Adrenal gland (tissue), 12 donors: ENCODE data around the gene SEPTIN3. TPM values are rescaled to one million over a fixed set of nuclear protein-coding genes. Genes with fewer than 3 reads are reported as not detected.

Experiments
- DNase-seq, 7 donors: peaks; one replicate each; pipeline ENCODE4 v3.0.0-alpha.2; 2019 to 2020
- H3K27ac ChIP-seq, 5 donors: fragments of 200-600 bp; sonication (generic) in 4 of 5; 1 replicate in 3 of 5; 2 replicates in 2 of 5; pipeline versions ENCODE4 v1.5.1 to v1.8.0; 2016 to 2020; ENCODE audit warnings: mild to moderate bottlenecking in 1 of 5
- H3K27me3 ChIP-seq: fragments of 200-600 bp; 2 replicates; pipeline ENCODE4 v1.8.0; 2021
- H3K36me3 ChIP-seq, 2 donors: fragments of 200-600 bp; replicated peaks in 1 of 2; 1 replicate in 1 of 2; 2 replicates in 1 of 2; pipeline versions ENCODE4 v1.5.1 to v1.8.0; 2018 to 2022
- H3K4me1 ChIP-seq, 2 donors: fragments of 200-600 bp; replicated peaks in 1 of 2; 1 replicate in 1 of 2; 2 replicates in 1 of 2; pipeline versions ENCODE4 v1.5.1 to v1.8.0; 2018 to 2021
- H3K4me3 ChIP-seq, 4 donors: fragments of 200-600 bp; sonication (generic) in 3 of 4; one replicate each; pipeline ENCODE4 v1.5.1; 2016 to 2018
- H3K9me3 ChIP-seq, 3 donors: fragments of 200-600 bp; sonication (generic) in 1 of 3; replicated peaks in 1 of 3; 1 replicate in 2 of 3; 2 replicates in 1 of 3; pipeline versions ENCODE4 v1.5.1 to v1.8.0; 2016 to 2021
- POLR2A ChIP-seq, 2 donors: fragments of 450-650 bp; IDR thresholded peaks; one replicate each; pipeline ENCODE4 v1.6.1; 2017; ENCODE audit warnings: antibody characterized with exemption in 2 of 2, mild to moderate bottlenecking in 2 of 2, moderate library complexity in 1 of 2
- WGBS, 4 donors: extraction: QIAGEN DNeasy Blood & Tissue Kit in 2 of 4; methylation state at CpG; one replicate each; pipeline versions ENCODE4 v1.1.5 to v1.1.7; 2013 to 2017; 5-methylcytosine and 5-hydroxymethylcytosine counted together
- intact Hi-C, 2 donors: fragments of 100-400 bp; cut with DNase I; formaldehyde crosslinking; loops; one replicate each; pipeline versions ENCODE4 v1.14.1 to v1.15.0; 2022 to 2023
- polyA plus RNA-seq, 3 donors: library from polyadenylated mRNA; stranded (reverse); fragments of 200-250 nt in 2 of 3; fragments of 350-450 nt in 1 of 3; fragmentation: Illumina TruSeq in 1 of 3; extraction: RNeasy Lipid Tissue Mini Kit (QIAGEN cat#74804) in 1 of 3; gene quantifications; one replicate each; pipeline ENCODE4 v1.2.3, GENCODE V29; 2013 to 2014
- total RNA-seq, 9 donors: library from RNA; depleted of rRNA in 4 of 9; stranded (reverse); fragments of >200 nt in 4 of 9; fragments of 120-200 nt in 1 of 9; fragmentation: NEBNext Ultra II Directional in 1 of 9; extraction: Animal tissue kit (Norgen Biotek cat#: 25700) in 1 of 9; gene quantifications; one replicate each; pipeline versions ENCODE4 v1.1.0 to v1.2.4, GENCODE V29; 2013 to 2023
- TF ChIP-seq, protein P1 (sequence below), 6 experiments: fragments of 450-650 bp in 4 of 6; fragments of 200-600 bp in 2 of 6; sonication (generic) in 1 of 6; IDR thresholded peaks; 1 replicate in 5 of 6; 2 replicates in 1 of 6; pipeline versions ENCODE4 v1.5.1 to v1.8.0; 2016 to 2021; ENCODE audit warnings: antibody characterized with exemption in 6 of 6, mild to moderate bottlenecking in 2 of 6, moderate library complexity in 1 of 6
- donor health status: healthy with polysubstance abuse.
- donor health status: Bipolar disorder and iron deficiency.
- donor health status: DM: yes; HTN: yes; CAD: no.
- donor health status: DM: no; HTN: no; CAD: no.
- donor health status: DM: no; HTN: no; CAD: no.
- donor health status: DM: yes; HTN: yes; CAD: no.

The SEPTIN3 gene
- total and polyA plus RNA-seq, 12 donors, result 0.14 to 7.4 (median 2.1) TPM; not detected in 2

GRCh38 chr22:41963453-41964111 lies 5.7 kb upstream of the SEPTIN3 start:
- H3K4me1 ChIP-seq, result no peaks in the 10 kb centered on the region
- no peak overlapping the region for H3K27ac ChIP-seq
- no peak overlapping the region for H3K4me3 ChIP-seq
- no peak for DNase-seq
- WGBS, 4 donors, result 67 to 79% (median 74%) methylated on average over 9 of the region's 9 CpGs
- no peaks in the 10 kb centered on the region for H3K27me3 ChIP-seq
- intact Hi-C loops, result loop anchor here in 1 of 2 donors (10.0 kb wide), 1 partner anchor 151 kb away; no protein-coding TSS in a partner anchor
- H3K36me3 ChIP-seq, result no peaks in the 10 kb centered on the region
- no peaks in the 10 kb centered on the region for H3K9me3 ChIP-seq
- TF ChIP-seq POLR2A (IDR thresholded peaks at IDR 0.05), result no peak
- TF ChIP-seq, protein P1, sequence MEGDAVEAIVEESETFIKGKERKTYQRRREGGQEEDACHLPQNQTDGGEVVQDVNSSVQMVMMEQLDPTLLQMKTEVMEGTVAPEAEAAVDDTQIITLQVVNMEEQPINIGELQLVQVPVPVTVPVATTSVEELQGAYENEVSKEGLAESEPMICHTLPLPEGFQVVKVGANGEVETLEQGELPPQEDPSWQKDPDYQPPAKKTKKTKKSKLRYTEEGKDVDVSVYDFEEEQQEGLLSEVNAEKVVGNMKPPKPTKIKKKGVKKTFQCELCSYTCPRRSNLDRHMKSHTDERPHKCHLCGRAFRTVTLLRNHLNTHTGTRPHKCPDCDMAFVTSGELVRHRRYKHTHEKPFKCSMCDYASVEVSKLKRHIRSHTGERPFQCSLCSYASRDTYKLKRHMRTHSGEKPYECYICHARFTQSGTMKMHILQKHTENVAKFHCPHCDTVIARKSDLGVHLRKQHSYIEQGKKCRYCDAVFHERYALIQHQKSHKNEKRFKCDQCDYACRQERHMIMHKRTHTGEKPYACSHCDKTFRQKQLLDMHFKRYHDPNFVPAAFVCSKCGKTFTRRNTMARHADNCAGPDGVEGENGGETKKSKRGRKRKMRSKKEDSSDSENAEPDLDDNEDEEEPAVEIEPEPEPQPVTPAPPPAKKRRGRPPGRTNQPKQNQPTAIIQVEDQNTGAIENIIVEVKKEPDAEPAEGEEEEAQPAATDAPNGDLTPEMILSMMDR (IDR thresholded peaks at IDR 0.05), result no peak

- Histone ChIP-seq H3K36me3 (no peaks in the 10 kb centered on the region), H3K27me3 (no peaks in the 10 kb centered on the region), H3K4me3 (no peak overlapping the region), H3K9me3 (no peaks in the 10 kb centered on the region), H3K27ac (no peak overlapping the region), H3K4me1 (no peaks in the 10 kb centered on the region)
- no peak for DNase-seq
- intact Hi-C loops, result loop anchor here in 1 of 2 donors (10.0 kb wide), 1 partner anchor 151 kb away; no protein-coding TSS in a partner anchor
- 71 to 74% (median 73%) methylated on average over 5 of the region's 5 CpGs for WGBS, 4 donors
- TF ChIP-seq, protein P1 (IDR thresholded peaks at IDR 0.05), result no peak
- no peak for TF ChIP-seq POLR2A (IDR thresholded peaks at IDR 0.05)
Observed at GRCh38 chr22:41964112-41964491, 5.1 kb upstream of the SEPTIN3 start.

DNA sequence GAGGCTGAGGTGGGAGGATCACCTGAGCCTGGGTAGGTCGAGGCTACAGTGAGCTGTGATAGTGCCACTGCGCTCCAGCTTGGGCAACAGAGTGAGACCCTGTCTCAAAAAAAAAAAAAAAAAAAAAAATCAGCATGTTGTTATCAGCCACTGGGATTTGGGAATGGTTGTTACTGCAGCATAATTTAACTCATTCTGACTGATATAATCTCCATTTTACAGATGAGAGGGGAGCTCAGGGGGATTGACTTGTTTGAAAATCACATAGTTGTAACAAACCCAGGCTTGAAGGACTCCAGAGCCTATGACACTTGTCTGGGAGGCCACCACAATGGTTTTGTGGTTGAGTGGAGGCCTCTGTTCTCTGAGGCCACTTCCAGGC lies 3.0 kb upstream of the SEPTIN3 start:
- no peak overlapping the region for H3K27ac ChIP-seq
- no peak for TF ChIP-seq POLR2A (IDR thresholded peaks at IDR 0.05)
- TF ChIP-seq, protein P1 (IDR thresholded peaks at IDR 0.05), result no peak
- H3K27me3 ChIP-seq, result no peaks in the 10 kb centered on the region
- DNase-seq, result no peak
- intact Hi-C loops, result loop anchor here in 1 of 2 donors (5.0 to 10.0 kb wide), 2 partner anchors 149 to 471 kb away; no protein-coding TSS in a partner anchor
- no peaks in the 10 kb centered on the region for H3K9me3 ChIP-seq
- H3K36me3 ChIP-seq, result no peaks in the 10 kb centered on the region
- WGBS, 4 donors, result 90 to 100% (median 98%) methylated on average over 2 of the region's 2 CpGs
- H3K4me1 ChIP-seq, result no peaks in the 10 kb centered on the region
- no peak overlapping the region for H3K4me3 ChIP-seq

GRCh38 chr22:41966607-41967240 lies 2.5 kb upstream of the SEPTIN3 start:
- no peak overlapping the region for H3K4me3 ChIP-seq
- H3K27me3 ChIP-seq, result no peaks in the 10 kb centered on the region
- H3K9me3 ChIP-seq, result no peaks in the 10 kb centered on the region
- no peaks in the 10 kb centered on the region for H3K36me3 ChIP-seq
- TF ChIP-seq, protein P1 (IDR thresholded peaks at IDR 0.05), result peak; percentile 34 to 72 (median 58)
- TF ChIP-seq POLR2A (IDR thresholded peaks at IDR 0.05), result no peak
- intact Hi-C loops, result loop anchor here in 1 of 2 donors (5.0 to 10.0 kb wide), 2 partner anchors 148 to 471 kb away; no protein-coding TSS in a partner anchor
- WGBS, 4 donors, result 20 to 35% (median 24%) methylated on average over 5 to 8 of the region's 8 CpGs
- no peaks in the 10 kb centered on the region for H3K4me1 ChIP-seq
- peak overlapping the region in 2 of 5 donors; percentile 64 to 74 for H3K27ac ChIP-seq
- DNase-seq, result peak; percentile 75 to 93 (median 89)
